IMR-90 (cell line): ENCODE results near the gene DNAJC13.

Experiments
- BHLHE40 ChIP-seq: fragments of 150-350 bp; IDR thresholded peaks from 2 replicates; pipeline ENCODE4 v1.6.1; 2016; ENCODE audit warnings: mild to moderate bottlenecking, low read depth, low read length
- CEBPB ChIP-seq: IDR thresholded peaks from 2 replicates; pipeline ENCODE4 v1.6.1; 2012; ENCODE audit warnings: low read depth, low read length, improper control_type of control experiment
- CHD1 ChIP-seq: IDR thresholded peaks from 2 replicates; pipeline ENCODE4 v1.6.1; 2012; ENCODE audit warnings: low read depth, low read length, improper control_type of control experiment
- CTCF ChIP-seq: conservative IDR thresholded peaks from 2 replicates; pipeline ENCODE4 v1.5.1; 2012; ENCODE audit warnings: mild to moderate bottlenecking, low read depth, low read length, improper control_type of control experiment
- MAZ ChIP-seq: IDR thresholded peaks from 2 replicates; pipeline ENCODE4 v1.6.1; 2012; ENCODE audit warnings: low read depth, mild to moderate bottlenecking, low read length, improper control_type of control experiment, moderate library complexity, borderline replicate concordance
- MXI1 ChIP-seq: IDR thresholded peaks from 2 replicates; pipeline ENCODE4 v1.6.1; 2012; ENCODE audit warnings: low read depth, mild to moderate bottlenecking, low read length, moderate library complexity, borderline replicate concordance
- POLR2A ChIP-seq: IDR thresholded peaks from 2 replicates; pipeline ENCODE4 v1.6.1; 2012; ENCODE audit warnings: mild to moderate bottlenecking, low read depth, low read length
- RCOR1 ChIP-seq: IDR thresholded peaks from 2 replicates; pipeline ENCODE4 v1.6.1; 2012; ENCODE audit warnings: mild to moderate bottlenecking, low read length, improper control_type of control experiment; ENCODE audit not compliant: insufficient replicate concordance
- RFX5 ChIP-seq: IDR thresholded peaks from 2 replicates; pipeline ENCODE4 v1.8.0; 2012; ENCODE audit warnings: low read depth, mild to moderate bottlenecking, low read length, moderate library complexity
- SMC3 ChIP-seq: fragments of 150-350 bp; IDR thresholded peaks from 2 replicates; pipeline ENCODE4 v1.6.1; 2016; ENCODE audit warnings: low read depth, mild to moderate bottlenecking, antibody characterized with exemption, low read length, moderate library complexity

GRCh38 chr3:132448216-132448961 is 31.1 kb downstream of the DNAJC13 start:
- no peak for TF ChIP-seq POLR2A
- TF ChIP-seq MAZ = no peak
- no peak for TF ChIP-seq CHD1
- no peak for TF ChIP-seq CTCF
- no peak for TF ChIP-seq RFX5
- no peak for TF ChIP-seq SMC3
- no peak for TF ChIP-seq BHLHE40
- TF ChIP-seq MXI1 = no peak
- TF ChIP-seq CEBPB = no peak
- no peak for TF ChIP-seq RCOR1
